ENCODE measurements around the gene OR3A2.
"Not testable (repeated sequence)": the region's sequence is repeated elsewhere in the genome, so short reads cannot be mapped to it uniquely, and the experiment has no call there.

Gene OR3A2

GRCh38 chr17:3282901-3283300 lies 103.2 kb downstream of the OR3A2 start:
- H3K36me3 ChIP-seq: no peaks in the 10 kb centered on the region

GRCh38 chr17:3276126-3276525 lies 110.0 kb downstream of the OR3A2 start:
- DNase-seq: no peak
- no peak overlapping the region for H3K4me3 ChIP-seq (ENCODE audit: low read depth, low read length)
- no peak for TF ChIP-seq CTCF (IDR thresholded peaks at IDR 0.05; ENCODE audit: low read depth, low read length)
- no peaks in the 10 kb centered on the region for H3K4me1 ChIP-seq
- H3K36me3 ChIP-seq: no peaks in the 10 kb centered on the region
- no peaks in the 10 kb centered on the region; the same call in 1 of the 2 replicates for H3K27me3 ChIP-seq
- no peaks in the 10 kb centered on the region for H3K9me3 ChIP-seq

More at GRCh38 chr17:3282901-3283300, 103.2 kb downstream of the OR3A2 start:
- Histone ChIP-seq H3K4me3 (ENCODE audit: low read depth, low read length) (no peak overlapping the region), H3K9me3 (no peaks in the 10 kb centered on the region), H3K27me3 (no peaks in the 10 kb centered on the region; the same call in 1 of the 2 replicates), H3K4me1 (no peaks in the 10 kb centered on the region)
- no peak for DNase-seq
- TF ChIP-seq CTCF (IDR thresholded peaks at IDR 0.05; ENCODE audit: low read depth, low read length): no peak

GRCh38 chr17:3271072-3271848 lies 114.8 kb downstream of the OR3A2 start:
- no peaks in the 10 kb centered on the region for H3K36me3 ChIP-seq
- TF ChIP-seq CTCF (IDR thresholded peaks at IDR 0.05; ENCODE audit: low read depth, low read length): no peak
- no peak overlapping the region for H3K4me3 ChIP-seq (ENCODE audit: low read depth, low read length)
- no peak for DNase-seq
- H3K4me1 ChIP-seq: no peaks in the 10 kb centered on the region
- no peaks in the 10 kb centered on the region for H3K9me3 ChIP-seq
- no peaks in the 10 kb centered on the region for H3K27me3 ChIP-seq

GRCh38 chr17:3260600-3260999 lies 125.5 kb downstream of the OR3A2 start:
- DNase-seq: no peak
- TF ChIP-seq CTCF (IDR thresholded peaks at IDR 0.05; ENCODE audit: low read depth, low read length): no peak
- Histone ChIP-seq H3K27me3 (no peaks in the 10 kb centered on the region; the same call in 1 of the 2 replicates), H3K36me3 (no peaks in the 10 kb centered on the region), H3K4me3 (ENCODE audit: low read depth, low read length) (no peak overlapping the region), H3K9me3 (no peaks in the 10 kb centered on the region), H3K4me1 (no peaks in the 10 kb centered on the region)

- DNase-seq: no peak
- Histone ChIP-seq H3K9me3 (no peaks in the 10 kb centered on the region), H3K27me3 (no peaks in the 10 kb centered on the region; the same call in 1 of the 2 replicates), H3K4me1 (no peaks in the 10 kb centered on the region), H3K36me3 (no peaks in the 10 kb centered on the region), H3K4me3 (ENCODE audit: low read depth, low read length) (no peak overlapping the region)
- no peak for TF ChIP-seq CTCF (IDR thresholded peaks at IDR 0.05; ENCODE audit: low read depth, low read length)
These were observed 125.9 kb downstream of the OR3A2 start for GRCh38 chr17:3260163-3260562.

- Histone ChIP-seq H3K9me3 (no peaks in the 10 kb centered on the region), H3K27me3 (no peaks in the 10 kb centered on the region), H3K36me3 (no peaks in the 10 kb centered on the region), H3K4me1 (no peaks in the 10 kb centered on the region), H3K4me3 (ENCODE audit: low read depth, low read length) (no peak overlapping the region)
- TF ChIP-seq CTCF (IDR thresholded peaks at IDR 0.05; ENCODE audit: low read depth, low read length): no peak
- no peak for DNase-seq
These were observed 129.5 kb downstream of the OR3A2 start for GRCh38 chr17:3256575-3256974.

GRCh38 chr17:3249013-3249412 lies 137.1 kb downstream of the OR3A2 start:
- not testable (repeated sequence) for H3K9me3 ChIP-seq; H3K27me3 ChIP-seq; H3K4me3 ChIP-seq (ENCODE audit: low read depth, low read length); H3K4me1 ChIP-seq; DNase-seq; H3K36me3 ChIP-seq

GRCh38 chr17:3244841-3245240 lies 141.3 kb downstream of the OR3A2 start:
- not testable (repeated sequence) for H3K36me3 ChIP-seq; H3K9me3 ChIP-seq; H3K27me3 ChIP-seq; DNase-seq; H3K4me3 ChIP-seq (ENCODE audit: low read depth, low read length); H3K4me1 ChIP-seq

- H3K36me3 ChIP-seq; H3K27me3 ChIP-seq; H3K4me1 ChIP-seq; DNase-seq; H3K4me3 ChIP-seq (ENCODE audit: low read depth, low read length); H3K9me3 ChIP-seq: not testable (repeated sequence)
These were observed 145.1 kb downstream of the OR3A2 start for GRCh38 chr17:3241044-3241443.
